T-helper 2 cell treated with Interferon-gamma antibody and Interleukin-4, amounts not matched to agents 5 μg/mL and 100 μg/mL, for 36 hours (primary cell): Measurements from ENCODE around the gene IL17REL.

Experiments used
- DNase-seq: peaks from one replicate; pipeline ENCODE4 v3.0.0; 2021; ENCODE audit warnings: low spot score
- H3K27ac Mint-ChIP-seq: one replicate; pipeline ENCODE4 v1.8.0; 2021; ENCODE audit warnings: mild to moderate bottlenecking, mixed read lengths
- H3K27me3 Mint-ChIP-seq: one replicate; pipeline ENCODE4 v1.8.0; 2021; ENCODE audit warnings: low read depth, mixed read lengths
- H3K36me3 Mint-ChIP-seq: one replicate; pipeline ENCODE4 v1.8.0; 2021; ENCODE audit warnings: low read depth, mixed read lengths
- H3K4me1 Mint-ChIP-seq: one replicate; pipeline ENCODE4 v1.8.0; 2021; ENCODE audit warnings: low read depth, mixed read lengths
- H3K4me3 Mint-ChIP-seq: one replicate; pipeline ENCODE4 v1.8.0; 2022; ENCODE audit warnings: mild to moderate bottlenecking, moderate library complexity, mixed read lengths
- H3K9me3 Mint-ChIP-seq: one replicate; pipeline ENCODE4 v1.8.0; 2021; ENCODE audit warnings: mixed read lengths

The IL17REL gene

GRCh38 chr22:49969751-49970527, 42.6 kb downstream of the IL17REL start:
- Mint-ChIP-seq H3K4me3 (no peak overlapping the region), H3K9me3 (no peaks in the 10 kb centered on the region), H3K4me1 (peaks cover 5% of the 10 kb centered on the region), H3K36me3 (no peaks in the 10 kb centered on the region), H3K27me3 (no peaks in the 10 kb centered on the region), H3K27ac (peak overlapping the region; percentile 94)
- no peak for DNase-seq

- no peak for DNase-seq
Measured at GRCh38 chr22:49968831-49969661, 43.5 kb downstream of the IL17REL start.

GRCh38 chr22:49968313-49968830, 44.2 kb downstream of the IL17REL start:
- H3K9me3 Mint-ChIP-seq, result no peaks in the 10 kb centered on the region
- H3K27me3 Mint-ChIP-seq, result no peaks in the 10 kb centered on the region
- DNase-seq, result no peak
- H3K4me3 Mint-ChIP-seq, result no peak overlapping the region
- H3K4me1 Mint-ChIP-seq, result peaks cover 11% of the 10 kb centered on the region
- H3K27ac Mint-ChIP-seq, result peak overlapping the region; percentile 42
- H3K36me3 Mint-ChIP-seq, result peaks cover 12% of the 10 kb centered on the region

More at GRCh38 chr22:49968831-49969661, 43.5 kb downstream of the IL17REL start:
- Mint-ChIP-seq H3K4me3 (no peak overlapping the region), H3K27me3 (no peaks in the 10 kb centered on the region), H3K36me3 (peaks cover 5% of the 10 kb centered on the region), H3K27ac (peak overlapping the region; percentile 42), H3K4me1 (peaks cover 7% of the 10 kb centered on the region), H3K9me3 (no peaks in the 10 kb centered on the region)

GRCh38 chr22:49967706-49968208, 44.8 kb downstream of the IL17REL start:
- Mint-ChIP-seq H3K4me3 (no peak overlapping the region), H3K36me3 (peaks cover 16% of the 10 kb centered on the region), H3K9me3 (no peaks in the 10 kb centered on the region), H3K27me3 (no peaks in the 10 kb centered on the region), H3K4me1 (peaks cover 11% of the 10 kb centered on the region), H3K27ac (peak overlapping the region; percentile 15)
- DNase-seq, result no peak

GRCh38 chr22:49966774-49967705, 45.5 kb downstream of the IL17REL start:
- Mint-ChIP-seq H3K4me1 (peaks cover 11% of the 10 kb centered on the region), H3K9me3 (no peaks in the 10 kb centered on the region), H3K27ac (peak overlapping the region; percentile 15), H3K4me3 (no peak overlapping the region), H3K27me3 (no peaks in the 10 kb centered on the region), H3K36me3 (peaks cover 19% of the 10 kb centered on the region)
- DNase-seq, result no peak

GRCh38 chr22:49966041-49966773, 46.4 kb downstream of the IL17REL start:
- no peaks in the 10 kb centered on the region for H3K27me3 Mint-ChIP-seq
- H3K9me3 Mint-ChIP-seq, result no peaks in the 10 kb centered on the region
- no peak overlapping the region for H3K27ac Mint-ChIP-seq
- H3K4me3 Mint-ChIP-seq, result no peak overlapping the region
- peaks cover 25% of the 10 kb centered on the region for H3K36me3 Mint-ChIP-seq
- no peak for DNase-seq
- H3K4me1 Mint-ChIP-seq, result peaks cover 11% of the 10 kb centered on the region

- Mint-ChIP-seq H3K4me1 (peaks cover 6% of the 10 kb centered on the region), H3K27ac (no peak overlapping the region), H3K27me3 (no peaks in the 10 kb centered on the region), H3K36me3 (peaks cover 25% of the 10 kb centered on the region), H3K4me3 (no peak overlapping the region), H3K9me3 (no peaks in the 10 kb centered on the region)
- no peak for DNase-seq
Measured at GRCh38 chr22:49965091-49966040, 47.2 kb downstream of the IL17REL start.

- Mint-ChIP-seq H3K4me3 (peak overlapping the region; percentile 65), H3K9me3 (no peaks in the 10 kb centered on the region)
- no peak for DNase-seq
Measured at GRCh38 chr22:49964136-49965090, 48.2 kb downstream of the IL17REL start.

GRCh38 chr22:49963647-49964026, 48.9 kb downstream of the IL17REL start:
- H3K4me1 Mint-ChIP-seq, result peaks cover 12% of the 10 kb centered on the region
- peaks cover 25% of the 10 kb centered on the region for H3K36me3 Mint-ChIP-seq

More at GRCh38 chr22:49964136-49965090, 48.2 kb downstream of the IL17REL start:
- Mint-ChIP-seq H3K27ac (peak overlapping the region; percentile 71), H3K4me1 (peaks cover 9% of the 10 kb centered on the region), H3K36me3 (peaks cover 25% of the 10 kb centered on the region), H3K27me3 (no peaks in the 10 kb centered on the region)

GRCh38 chr22:49962751-49963646, 49.6 kb downstream of the IL17REL start:
- Mint-ChIP-seq H3K36me3 (peaks cover 25% of the 10 kb centered on the region), H3K4me1 (peaks cover 12% of the 10 kb centered on the region), H3K4me3 (peak overlapping the region; percentile 65), H3K27me3 (no peaks in the 10 kb centered on the region), H3K9me3 (no peaks in the 10 kb centered on the region), H3K27ac (peak overlapping the region; percentile 75)
- DNase-seq, result no peak

More at GRCh38 chr22:49963647-49964026, 48.9 kb downstream of the IL17REL start:
- DNase-seq, result no peak
- Mint-ChIP-seq H3K9me3 (no peaks in the 10 kb centered on the region), H3K27me3 (no peaks in the 10 kb centered on the region), H3K27ac (peak overlapping the region; percentile 71), H3K4me3 (peak overlapping the region; percentile 65)
